Cardiac septum (tissue), 1 donor: ENCODE measurements around the gene POTEB. TPM values are rescaled to one million over a fixed set of nuclear protein-coding genes. Genes with fewer than 3 reads are reported as not detected.
"Not testable (repeated sequence)": the region's sequence is repeated elsewhere in the genome, so short reads cannot be mapped to it uniquely, and the experiment has no call there.

ENCODE experiments used
- DNase-seq: peaks from one replicate; pipeline ENCODE4 v3.0.0-alpha.2; 2020; ENCODE audit warnings: low spot score
- intact Hi-C: fragments of 100-400 bp; cut with DNase I; formaldehyde crosslinking; loops from one replicate; pipeline ENCODE4 v1.14.0; 2022
- long read RNA-seq: library from polyadenylated mRNA; unstranded; transcript quantifications from one replicate; pipeline ENCODE4 v2.0.0, GENCODE V29; 2021
- microRNA-seq: library from miRNA; unstranded; fragments of <30 nt; microRNA quantifications from one replicate; pipeline ENCODE4 v1.2.0, GENCODE V29; 2020
- total RNA-seq: library from RNA; stranded (reverse); fragmentation: NEBNext Ultra II Directional; extraction: Animal tissue kit (Norgen Biotek cat#: 25700); gene quantifications from one replicate; pipeline ENCODE4 v1.2.1, GENCODE V29; 2021
- donor health status: DM: no; HTN: no; CAD: no.

POTEB gene
- total RNA-seq: not detected
- long read RNA-seq: 0 reads

DNA sequence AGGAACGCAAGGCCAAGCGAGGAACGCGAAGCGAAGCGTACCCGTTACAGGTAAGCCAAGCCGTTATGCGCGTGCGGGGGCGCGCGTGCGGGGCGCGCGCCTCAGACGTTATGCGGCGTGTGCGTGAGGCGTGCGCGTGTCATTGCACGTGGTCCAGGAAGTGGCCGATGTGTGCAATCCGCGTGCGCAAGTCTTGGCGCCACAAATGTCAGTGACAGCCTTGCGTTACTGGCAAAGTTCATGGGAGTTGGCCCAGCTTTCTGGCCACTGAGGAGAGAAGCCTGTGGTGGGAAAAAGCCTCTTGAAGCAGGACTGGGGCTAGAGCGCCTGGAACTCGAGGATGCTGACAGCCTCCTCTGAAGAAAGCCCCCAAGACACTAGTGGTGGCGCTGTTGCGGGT lies at the start of gene POTEB:
TSS of gene POTEB (minus strand) at position 101 of the 400 bp plus-strand sequence. CDS start 489 bp downstream, outside the sequence.
- intact Hi-C loops, DNase-seq: not testable (repeated sequence)

DNA sequence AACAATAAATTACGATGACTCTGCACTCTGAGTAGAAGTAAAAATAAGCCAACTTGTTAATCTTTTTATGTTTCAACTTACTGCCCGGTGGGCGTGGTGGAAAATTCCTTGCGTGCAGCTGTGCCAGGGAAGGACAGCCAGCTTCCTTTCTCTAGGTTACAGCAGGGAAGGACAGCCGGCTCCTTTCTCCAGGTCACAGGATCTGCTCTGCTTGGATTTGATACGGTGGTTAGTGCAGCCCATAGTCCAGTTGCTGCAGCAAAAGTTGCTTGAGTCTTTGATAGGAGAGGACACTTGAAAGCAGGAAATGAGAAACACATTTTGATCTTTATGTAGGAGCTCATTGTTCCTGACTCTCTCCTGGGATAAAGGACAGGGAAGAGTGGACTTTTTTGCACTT lies 13.4 kb upstream of the POTEB start:
- intact Hi-C loops, DNase-seq: not testable (repeated sequence)

DNA sequence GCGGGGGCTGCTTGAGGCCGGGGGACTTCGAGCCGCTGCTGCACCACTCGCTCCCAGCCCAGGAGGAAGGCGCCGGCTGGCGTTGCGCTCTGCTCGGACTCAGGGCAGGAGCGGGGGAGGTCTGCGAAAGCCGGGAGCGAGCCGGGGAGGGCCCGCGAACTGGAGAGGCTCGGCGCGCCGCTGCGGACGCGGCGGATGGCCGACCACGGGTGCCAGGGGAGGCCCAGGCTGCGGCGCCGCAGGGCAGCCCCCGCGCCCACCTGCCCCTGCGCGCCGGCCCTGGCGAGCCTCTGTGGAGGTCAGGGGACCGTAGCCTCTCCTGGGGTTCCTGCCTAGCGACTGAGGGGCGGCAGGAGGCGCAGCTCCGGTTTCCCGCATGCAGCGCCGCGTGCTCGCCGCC lies 12.0 kb upstream of the POTEB start:
- intact Hi-C loops, DNase-seq: not testable (repeated sequence)

DNA sequence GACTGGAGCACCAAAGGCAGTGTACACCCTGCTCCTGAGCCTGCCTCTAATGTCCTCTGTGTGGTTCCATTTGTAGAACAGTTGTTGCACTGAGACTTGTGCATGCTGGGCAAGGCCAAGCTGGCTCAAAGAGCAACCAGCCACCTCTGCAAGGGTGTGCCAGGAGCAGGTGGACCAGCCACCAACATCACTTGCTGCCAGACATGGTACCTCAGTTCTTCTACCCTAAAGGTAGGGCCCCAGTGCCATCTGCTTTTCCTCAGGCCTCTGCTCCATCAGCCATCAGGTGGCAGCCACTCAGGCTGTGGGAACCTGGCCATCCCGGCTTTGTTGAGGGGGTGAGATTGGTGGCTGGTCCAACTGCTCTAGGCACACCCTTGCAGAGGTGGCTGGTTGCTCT lies 38.7 kb downstream of the POTEB start:
- intact Hi-C loops: not testable (repeated sequence)
- peak; percentile 17 for DNase-seq

Small RNA genes lying within 50 kb of the gene (microRNA-seq; reads per million reads assigned to microRNA genes)
- gene MIR3118-4: not detected

Other genes starting within 250 kb of the POTEB start
- not detected for gene OR4M2, start 202.8 kb upstream of the POTEB start, total RNA-seq